ENCODE results near the gene VASP.

GRCh38 chr19:45467115-45467455, 40.2 kb upstream of the VASP start:
- TF ChIP-seq CTCF (IDR thresholded peaks at IDR 0.05) (no peak), POLR2A (IDR thresholded peaks at IDR 0.05) (no peak)

All from lower leg skin (tissue), 3 donors.